Neural cell (in vitro differentiated cells): ENCODE data around the gene IRS1. TPM values are rescaled to one million over a fixed set of nuclear protein-coding genes. Genes with fewer than 3 reads are reported as not detected.

Experiments
- H2AFZ ChIP-seq: fragments of 200-600, 300-800 bp; sonication (generic), shearing (Covaris generic); 2 replicates; pipeline ENCODE4 v1.6.0; 2014; ENCODE audit warnings: low read depth, mild to moderate bottlenecking, antibody characterized with exemption, low read length, moderate library complexity
- H3F3A ChIP-seq: fragments of 200-600 bp; shearing (Covaris generic); 2 replicates; pipeline ENCODE4 v1.6.1; 2016; ENCODE audit warnings: mild to moderate bottlenecking, moderate library complexity, mixed read lengths, antibody characterized with exemption, low read length; ENCODE audit not compliant: insufficient read depth, poor library complexity, severe bottlenecking
- H3K27ac ChIP-seq: fragments of 200-600, 300-800 bp; sonication (generic), shearing (Covaris generic); 2 replicates; pipeline ENCODE4 v1.5.1; 2014; ENCODE audit warnings: mild to moderate bottlenecking, low read length, moderate library complexity
- H3K27me3 ChIP-seq: fragments of 300-800, 200-600 bp; sonication (generic), shearing (Covaris generic); 2 replicates; pipeline ENCODE4 v1.6.0; 2014; ENCODE audit warnings: mild to moderate bottlenecking, low read depth, low read length, moderate library complexity; ENCODE audit not compliant: insufficient read depth
- H3K36me3 ChIP-seq: fragments of 300-800, 200-600 bp; sonication (generic), shearing (Covaris generic); 2 replicates; pipeline ENCODE4 v1.5.1; 2014; ENCODE audit warnings: mild to moderate bottlenecking, antibody characterized with exemption, low read length, moderate library complexity; ENCODE audit not compliant: insufficient read depth
- H3K4me2 ChIP-seq: fragments of 300-800, 200-600 bp; sonication (generic), shearing (Covaris generic); 2 replicates; pipeline ENCODE4 v1.6.0; 2014; ENCODE audit warnings: mild to moderate bottlenecking, low read length
- H3K4me3 ChIP-seq: fragments of 300-800, 200-600 bp; sonication (generic), shearing (Covaris generic); 2 replicates; pipeline ENCODE4 v1.5.1; 2014; ENCODE audit warnings: mild to moderate bottlenecking, low read length, moderate library complexity
- H3K79me2 ChIP-seq: fragments of 200-600 bp; shearing (Covaris generic); replicated peaks from 2 replicates; pipeline ENCODE4 v1.6.0; 2014; ENCODE audit warnings: mild to moderate bottlenecking, low read length, moderate library complexity; ENCODE audit not compliant: insufficient read depth
- H3K9ac ChIP-seq: fragments of 300-800, 200-600 bp; sonication (generic), shearing (Covaris generic); 2 replicates; pipeline ENCODE4 v1.6.1; 2016; ENCODE audit warnings: mild to moderate bottlenecking, low read length, mixed read lengths
- H3K9me2 ChIP-seq: fragments of 200-600 bp; shearing (Covaris generic); 2 replicates; pipeline ENCODE4 v1.6.1; 2016; ENCODE audit warnings: mild to moderate bottlenecking, low read length, mixed read lengths; ENCODE audit not compliant: insufficient read depth
- H3K9me3 ChIP-seq: fragments of 200-600, 300-800 bp; sonication (generic), shearing (Covaris generic); 2 replicates; pipeline ENCODE4 v1.6.1; 2016; ENCODE audit warnings: mild to moderate bottlenecking, mixed run types, low read length, moderate library complexity, mixed read lengths
- H4K20me1 ChIP-seq: fragments of 200-600 bp; shearing (Covaris generic); 2 replicates; pipeline ENCODE4 v1.6.1; 2016; ENCODE audit warnings: mild to moderate bottlenecking, mixed run types; ENCODE audit not compliant: insufficient read depth
- CTCF ChIP-seq: fragments of 450-650 bp; IDR thresholded peaks from 2 replicates; pipeline ENCODE4 v1.5.1; 2014; ENCODE audit warnings: antibody characterized with exemption, mild to moderate bottlenecking, moderate library complexity; ENCODE audit not compliant: poor library complexity, severe bottlenecking
- EP300 ChIP-seq: fragments of 450-650 bp; conservative IDR thresholded peaks from 2 replicates; pipeline ENCODE4 v1.6.1; 2014; ENCODE audit warnings: antibody characterized with exemption, mild to moderate bottlenecking, moderate library complexity; ENCODE audit not compliant: poor library complexity, severe bottlenecking
- EZH2 ChIP-seq: fragments of 200-600, 300-800 bp; shearing (Covaris generic), sonication (generic); IDR thresholded peaks from 2 replicates; pipeline ENCODE4 v1.6.1; 2014; ENCODE audit warnings: antibody characterized with exemption, low read length, borderline replicate concordance, mild to moderate bottlenecking; ENCODE audit not compliant: insufficient read depth, poor library complexity, severe bottlenecking
- MXI1 ChIP-seq: fragments of 450-650 bp; conservative IDR thresholded peaks from 2 replicates; pipeline ENCODE4 v1.6.1; 2014; ENCODE audit warnings: antibody characterized with exemption, mild to moderate bottlenecking; ENCODE audit not compliant: poor library complexity, severe bottlenecking
- POLR2AphosphoS5 ChIP-seq: IDR thresholded peaks from 2 replicates; pipeline ENCODE4 v1.6.1; 2012
- RAD21 ChIP-seq: fragments of 450-650 bp; conservative IDR thresholded peaks from 2 replicates; pipeline ENCODE4 v1.6.1; 2014; ENCODE audit warnings: antibody characterized with exemption, mild to moderate bottlenecking, moderate library complexity
- SMC3 ChIP-seq: fragments of 450-650 bp; conservative IDR thresholded peaks from 2 replicates; pipeline ENCODE4 v1.6.1; 2014; ENCODE audit warnings: antibody characterized with exemption, mild to moderate bottlenecking, moderate library complexity; ENCODE audit not compliant: poor library complexity
- TAF1 ChIP-seq: IDR thresholded peaks from 2 replicates; pipeline ENCODE4 v1.6.1; 2012; ENCODE audit warnings: low read depth
- polyA plus RNA-seq: library from polyadenylated mRNA; depleted of rRNA; stranded (reverse); fragments of >200 nt; gene quantifications from 2 replicates; pipeline ENCODE4 v1.2.3, GENCODE V29; 2014
- TF ChIP-seq, protein P1 (sequence below): IDR thresholded peaks from 2 replicates; pipeline ENCODE4 v1.6.1; 2012; ENCODE audit warnings: borderline replicate concordance

Gene IRS1
- polyA plus RNA-seq, 1 donor from 2014 or later, result 7.2 TPM

GRCh38 chr2:226828191-226828590, 28.6 kb upstream of the IRS1 start:
- Histone ChIP-seq H3K9ac (no peak overlapping the region), H2AFZ (no peak overlapping the region), H3K27ac (no peak overlapping the region), H3K4me2 (no peak overlapping the region), H3K36me3 (no peaks in the 10 kb centered on the region), H3K9me3 (no peaks in the 10 kb centered on the region), H3F3A (no peaks in the 10 kb centered on the region), H3K4me3 (no peak overlapping the region), H3K9me2 (no peaks in the 10 kb centered on the region), H3K27me3 (no peaks in the 10 kb centered on the region), H3K79me2 (no peaks in the 10 kb centered on the region), H4K20me1 (no peaks in the 10 kb centered on the region)
- TF ChIP-seq POLR2AphosphoS5 (no peak), TAF1 (no peak), MXI1 (no peak), SMC3 (no peak), EZH2 (no peak), RAD21 (no peak), CTCF (no peak), EP300 (no peak)
- TF ChIP-seq, protein P1, sequence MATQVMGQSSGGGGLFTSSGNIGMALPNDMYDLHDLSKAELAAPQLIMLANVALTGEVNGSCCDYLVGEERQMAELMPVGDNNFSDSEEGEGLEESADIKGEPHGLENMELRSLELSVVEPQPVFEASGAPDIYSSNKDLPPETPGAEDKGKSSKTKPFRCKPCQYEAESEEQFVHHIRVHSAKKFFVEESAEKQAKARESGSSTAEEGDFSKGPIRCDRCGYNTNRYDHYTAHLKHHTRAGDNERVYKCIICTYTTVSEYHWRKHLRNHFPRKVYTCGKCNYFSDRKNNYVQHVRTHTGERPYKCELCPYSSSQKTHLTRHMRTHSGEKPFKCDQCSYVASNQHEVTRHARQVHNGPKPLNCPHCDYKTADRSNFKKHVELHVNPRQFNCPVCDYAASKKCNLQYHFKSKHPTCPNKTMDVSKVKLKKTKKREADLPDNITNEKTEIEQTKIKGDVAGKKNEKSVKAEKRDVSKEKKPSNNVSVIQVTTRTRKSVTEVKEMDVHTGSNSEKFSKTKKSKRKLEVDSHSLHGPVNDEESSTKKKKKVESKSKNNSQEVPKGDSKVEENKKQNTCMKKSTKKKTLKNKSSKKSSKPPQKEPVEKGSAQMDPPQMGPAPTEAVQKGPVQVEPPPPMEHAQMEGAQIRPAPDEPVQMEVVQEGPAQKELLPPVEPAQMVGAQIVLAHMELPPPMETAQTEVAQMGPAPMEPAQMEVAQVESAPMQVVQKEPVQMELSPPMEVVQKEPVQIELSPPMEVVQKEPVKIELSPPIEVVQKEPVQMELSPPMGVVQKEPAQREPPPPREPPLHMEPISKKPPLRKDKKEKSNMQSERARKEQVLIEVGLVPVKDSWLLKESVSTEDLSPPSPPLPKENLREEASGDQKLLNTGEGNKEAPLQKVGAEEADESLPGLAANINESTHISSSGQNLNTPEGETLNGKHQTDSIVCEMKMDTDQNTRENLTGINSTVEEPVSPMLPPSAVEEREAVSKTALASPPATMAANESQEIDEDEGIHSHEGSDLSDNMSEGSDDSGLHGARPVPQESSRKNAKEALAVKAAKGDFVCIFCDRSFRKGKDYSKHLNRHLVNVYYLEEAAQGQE, result no peak

DNA sequence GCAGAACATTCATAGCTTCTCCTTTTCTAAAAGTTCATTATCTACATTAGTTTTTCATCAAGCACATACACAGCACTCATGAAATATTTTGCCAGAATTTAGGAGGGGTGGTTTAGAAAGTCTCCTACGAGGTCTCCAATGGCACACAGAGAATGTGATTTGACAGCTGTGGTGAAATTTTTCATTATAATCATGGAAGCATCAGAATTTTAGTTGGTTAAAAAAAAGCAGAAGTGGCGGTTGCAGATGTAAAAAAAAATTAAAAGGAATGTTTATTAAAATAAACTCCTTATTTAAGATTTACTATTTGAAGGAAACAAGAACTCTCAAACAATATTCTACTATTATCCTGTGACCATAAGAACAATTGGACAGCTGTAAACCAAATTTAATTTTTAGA, 25.4 kb upstream of the IRS1 start:
- H2AFZ ChIP-seq, result no peak overlapping the region
- no peaks in the 10 kb centered on the region for H3K9me2 ChIP-seq
- H3K9ac ChIP-seq, result no peak overlapping the region
- H3K27me3 ChIP-seq, result no peaks in the 10 kb centered on the region
- no peaks in the 10 kb centered on the region for H3K9me3 ChIP-seq
- H3K4me3 ChIP-seq, result no peak overlapping the region
- no peaks in the 10 kb centered on the region for H4K20me1 ChIP-seq
- H3F3A ChIP-seq, result no peaks in the 10 kb centered on the region
- H3K36me3 ChIP-seq, result no peaks in the 10 kb centered on the region
- no peaks in the 10 kb centered on the region for H3K79me2 ChIP-seq
- H3K4me2 ChIP-seq, result no peak overlapping the region
- no peak overlapping the region for H3K27ac ChIP-seq
- TF ChIP-seq TAF1 (no peak), MXI1 (no peak), CTCF (no peak)
